SH-SY5Y (cell line): Measurements from ENCODE around the gene CRX.

ENCODE experiments used
- GATA2 ChIP-seq: IDR thresholded peaks from 2 replicates; pipeline ENCODE4 v1.6.1; 2011; ENCODE audit warnings: mild to moderate bottlenecking, low read depth, low read length
- GATA3 ChIP-seq: IDR thresholded peaks from 2 replicates; pipeline ENCODE4 v1.6.1; 2011; ENCODE audit warnings: low read depth, mild to moderate bottlenecking, low read length, moderate library complexity

DNA sequence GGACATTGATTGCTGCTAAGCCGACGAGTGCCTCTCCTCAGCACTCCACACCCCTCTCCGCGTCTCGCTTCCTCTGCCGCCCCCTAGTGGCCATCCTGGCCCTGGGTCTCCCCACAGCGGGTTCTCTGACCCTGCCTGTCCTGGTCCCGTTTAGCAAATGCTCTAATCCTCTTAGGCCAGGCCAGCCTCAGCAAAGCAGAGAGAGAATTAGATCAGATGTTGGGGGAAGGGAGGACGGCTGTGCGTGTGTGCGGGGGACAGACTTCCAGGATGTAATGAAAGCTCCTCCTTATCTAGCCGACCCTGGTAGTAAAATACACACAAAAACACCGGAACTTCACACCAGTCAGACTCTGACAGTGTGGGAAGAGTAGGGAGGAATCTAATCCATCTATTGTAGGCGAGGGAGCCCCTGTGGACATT is 41.8 kb downstream of the CRX start:
- TF ChIP-seq GATA2, result no peak
- no peak for TF ChIP-seq GATA3
